GM23338 (cell line): ENCODE results near the gene FTO.
"Not testable (repeated sequence)": the region's sequence is repeated elsewhere in the genome, so short reads cannot be mapped to it uniquely, and the experiment has no call there.

Experiments
- CREB1 ChIP-seq: fragments of 250-450 bp; sonication (Bioruptor Pico); IDR thresholded peaks from 2 replicates; pipeline ENCODE4 v1.5.0; 2020; ENCODE audit warnings: low read depth, mild to moderate bottlenecking, moderate library complexity
- EZH2 ChIP-seq: fragments of 200-600 bp; sonication (generic); IDR thresholded peaks from one replicate; pipeline ENCODE4 v1.8.0; 2017; ENCODE audit warnings: antibody characterized with exemption, mild to moderate bottlenecking, low read depth; ENCODE audit not compliant: unreplicated experiment
- EZH2phosphoT487 ChIP-seq: fragments of 200-600 bp; sonication (generic); IDR thresholded peaks from one replicate; pipeline ENCODE4 v1.8.1; 2018; ENCODE audit warnings: antibody characterized with exemption; ENCODE audit not compliant: unreplicated experiment
- NANOG ChIP-seq: IDR thresholded peaks from 2 replicates; pipeline ENCODE4 v1.6.1; 2016; ENCODE audit warnings: antibody characterized with exemption, borderline replicate concordance
- POLR2AphosphoS5 ChIP-seq: IDR thresholded peaks from 2 replicates; pipeline ENCODE4 v1.6.1; 2016; ENCODE audit warnings: antibody characterized with exemption, low read depth
- STAT1 ChIP-seq: IDR thresholded peaks from one replicate; pipeline ENCODE4 v1.6.1; 2016; ENCODE audit warnings: antibody characterized with exemption; ENCODE audit not compliant: unreplicated experiment
- ZNF114 ChIP-seq: fragments of 250-450 bp; sonication (Bioruptor Pico); IDR thresholded peaks from 2 replicates; pipeline ENCODE4 v1.5.0; 2020; ENCODE audit warnings: mild to moderate bottlenecking, moderate library complexity
- ZNF331 ChIP-seq: fragments of 250-450 bp; sonication (Bioruptor Pico); IDR thresholded peaks from 2 replicates; pipeline ENCODE4 v1.5.0; 2020; ENCODE audit warnings: low read depth, mild to moderate bottlenecking, moderate library complexity
- TF ChIP-seq, protein P1 (sequence below), 2 experiments: fragments of 200-600 bp in 1 of 2; sonication (generic) in 1 of 2; conservative IDR thresholded peaks; 2 replicates each; pipeline versions ENCODE4 v1.5.1 to v1.6.1; 2016 to 2017; ENCODE audit warnings: antibody characterized with exemption in 2 of 2, low read depth in 2 of 2, mild to moderate bottlenecking in 2 of 2, moderate library complexity in 1 of 2
- TF ChIP-seq, protein P2 (sequence below): IDR thresholded peaks from one replicate; pipeline ENCODE4 v1.6.1; 2018; ENCODE audit warnings: antibody characterized with exemption; ENCODE audit not compliant: unreplicated experiment

DNA sequence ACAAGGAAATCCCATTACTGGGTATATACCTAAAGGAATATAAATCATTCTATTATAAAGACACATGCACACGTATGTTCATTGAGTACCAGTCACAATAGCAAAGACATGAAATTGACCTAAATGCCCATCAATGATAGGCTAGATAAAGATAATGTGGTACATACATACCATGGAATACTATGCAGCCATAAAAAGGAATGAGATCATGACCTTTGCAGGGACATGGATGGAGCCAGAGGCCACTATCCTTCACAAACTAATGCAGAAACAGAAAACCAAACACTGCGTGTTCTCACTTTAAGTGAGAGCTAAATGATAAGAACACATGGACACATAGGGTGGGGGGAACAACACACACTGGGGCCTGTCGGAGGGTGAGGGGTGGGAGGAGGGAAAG is 18.6 kb upstream of the FTO start:
- TF ChIP-seq EZH2; NANOG; POLR2AphosphoS5; EZH2phosphoT487; ZNF331 (CRISPR knock-in tag); STAT1; ZNF114 (CRISPR knock-in tag); CREB1 (CRISPR knock-in tag): not testable (repeated sequence)
- TF ChIP-seq, protein P1, sequence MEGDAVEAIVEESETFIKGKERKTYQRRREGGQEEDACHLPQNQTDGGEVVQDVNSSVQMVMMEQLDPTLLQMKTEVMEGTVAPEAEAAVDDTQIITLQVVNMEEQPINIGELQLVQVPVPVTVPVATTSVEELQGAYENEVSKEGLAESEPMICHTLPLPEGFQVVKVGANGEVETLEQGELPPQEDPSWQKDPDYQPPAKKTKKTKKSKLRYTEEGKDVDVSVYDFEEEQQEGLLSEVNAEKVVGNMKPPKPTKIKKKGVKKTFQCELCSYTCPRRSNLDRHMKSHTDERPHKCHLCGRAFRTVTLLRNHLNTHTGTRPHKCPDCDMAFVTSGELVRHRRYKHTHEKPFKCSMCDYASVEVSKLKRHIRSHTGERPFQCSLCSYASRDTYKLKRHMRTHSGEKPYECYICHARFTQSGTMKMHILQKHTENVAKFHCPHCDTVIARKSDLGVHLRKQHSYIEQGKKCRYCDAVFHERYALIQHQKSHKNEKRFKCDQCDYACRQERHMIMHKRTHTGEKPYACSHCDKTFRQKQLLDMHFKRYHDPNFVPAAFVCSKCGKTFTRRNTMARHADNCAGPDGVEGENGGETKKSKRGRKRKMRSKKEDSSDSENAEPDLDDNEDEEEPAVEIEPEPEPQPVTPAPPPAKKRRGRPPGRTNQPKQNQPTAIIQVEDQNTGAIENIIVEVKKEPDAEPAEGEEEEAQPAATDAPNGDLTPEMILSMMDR (conservative IDR thresholded peaks at IDR 0.05; ENCODE audit: low read depth in 2 of 2), result not testable (repeated sequence)
- TF ChIP-seq, protein P2, sequence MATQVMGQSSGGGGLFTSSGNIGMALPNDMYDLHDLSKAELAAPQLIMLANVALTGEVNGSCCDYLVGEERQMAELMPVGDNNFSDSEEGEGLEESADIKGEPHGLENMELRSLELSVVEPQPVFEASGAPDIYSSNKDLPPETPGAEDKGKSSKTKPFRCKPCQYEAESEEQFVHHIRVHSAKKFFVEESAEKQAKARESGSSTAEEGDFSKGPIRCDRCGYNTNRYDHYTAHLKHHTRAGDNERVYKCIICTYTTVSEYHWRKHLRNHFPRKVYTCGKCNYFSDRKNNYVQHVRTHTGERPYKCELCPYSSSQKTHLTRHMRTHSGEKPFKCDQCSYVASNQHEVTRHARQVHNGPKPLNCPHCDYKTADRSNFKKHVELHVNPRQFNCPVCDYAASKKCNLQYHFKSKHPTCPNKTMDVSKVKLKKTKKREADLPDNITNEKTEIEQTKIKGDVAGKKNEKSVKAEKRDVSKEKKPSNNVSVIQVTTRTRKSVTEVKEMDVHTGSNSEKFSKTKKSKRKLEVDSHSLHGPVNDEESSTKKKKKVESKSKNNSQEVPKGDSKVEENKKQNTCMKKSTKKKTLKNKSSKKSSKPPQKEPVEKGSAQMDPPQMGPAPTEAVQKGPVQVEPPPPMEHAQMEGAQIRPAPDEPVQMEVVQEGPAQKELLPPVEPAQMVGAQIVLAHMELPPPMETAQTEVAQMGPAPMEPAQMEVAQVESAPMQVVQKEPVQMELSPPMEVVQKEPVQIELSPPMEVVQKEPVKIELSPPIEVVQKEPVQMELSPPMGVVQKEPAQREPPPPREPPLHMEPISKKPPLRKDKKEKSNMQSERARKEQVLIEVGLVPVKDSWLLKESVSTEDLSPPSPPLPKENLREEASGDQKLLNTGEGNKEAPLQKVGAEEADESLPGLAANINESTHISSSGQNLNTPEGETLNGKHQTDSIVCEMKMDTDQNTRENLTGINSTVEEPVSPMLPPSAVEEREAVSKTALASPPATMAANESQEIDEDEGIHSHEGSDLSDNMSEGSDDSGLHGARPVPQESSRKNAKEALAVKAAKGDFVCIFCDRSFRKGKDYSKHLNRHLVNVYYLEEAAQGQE, result not testable (repeated sequence)
